DOHH2 (cell line): ENCODE measurements around the gene DENND6B.

Experiments used
- H3F3A ChIP-seq: fragments of 200-600 bp; sonication (generic), shearing (Covaris generic); 2 replicates; pipeline ENCODE4 v1.6.0; 2016; ENCODE audit warnings: antibody characterized with exemption, mild to moderate bottlenecking; ENCODE audit not compliant: control insufficient read depth, insufficient read depth
- H3K27ac ChIP-seq: fragments of 200-600 bp; sonication (generic); 2 replicates; pipeline ENCODE4 v1.5.1; 2014; ENCODE audit warnings: low read depth, mild to moderate bottlenecking, low read length, moderate library complexity
- H3K27me3 ChIP-seq: fragments of 200-600 bp; sonication (generic); 2 replicates; pipeline ENCODE4 v1.6.1; 2014; ENCODE audit warnings: mild to moderate bottlenecking, low read length, mixed read lengths; ENCODE audit not compliant: control insufficient read depth
- H3K36me3 ChIP-seq: fragments of 200-600 bp; sonication (generic); 2 replicates; pipeline ENCODE4 v1.6.1; 2014; ENCODE audit warnings: mild to moderate bottlenecking, low read length, moderate library complexity, mixed read lengths; ENCODE audit not compliant: control insufficient read depth
- H3K4me1 ChIP-seq: fragments of 200-600 bp; sonication (generic); 2 replicates; pipeline ENCODE4 v1.6.1; 2014; ENCODE audit warnings: mild to moderate bottlenecking, low read length, mixed read lengths; ENCODE audit not compliant: control insufficient read depth
- H3K4me2 ChIP-seq: fragments of 200-600 bp; sonication (generic); 2 replicates; pipeline ENCODE4 v1.6.0; 2014; ENCODE audit warnings: mild to moderate bottlenecking, low read length, moderate library complexity
- H3K4me3 ChIP-seq: fragments of 200-600 bp; sonication (generic); 2 replicates; pipeline ENCODE4 v1.5.1; 2014; ENCODE audit warnings: mild to moderate bottlenecking, low read length, mixed read lengths
- H3K79me2 ChIP-seq: fragments of 200-600 bp; sonication (generic); 2 replicates; pipeline ENCODE4 v1.6.1; 2014; ENCODE audit warnings: mild to moderate bottlenecking, low read length, mixed read lengths; ENCODE audit not compliant: control insufficient read depth
- H3K9me2 ChIP-seq: fragments of 200-600 bp; sonication (generic); replicated peaks from 2 replicates; pipeline ENCODE4 v1.6.1; 2014; ENCODE audit warnings: mild to moderate bottlenecking, low read length, mixed read lengths; ENCODE audit not compliant: control insufficient read depth
- H3K9me3 ChIP-seq: fragments of 200-600 bp; sonication (generic); 2 replicates; pipeline ENCODE4 v1.6.1; 2014; ENCODE audit warnings: antibody characterized with exemption, low read length, mixed read lengths; ENCODE audit not compliant: control insufficient read depth, insufficient read depth
- H4K20me1 ChIP-seq: fragments of 200-600 bp; sonication (generic); 2 replicates; pipeline ENCODE4 v1.6.0; 2014; ENCODE audit warnings: low read depth, mild to moderate bottlenecking, antibody characterized with exemption, low read length, moderate library complexity; ENCODE audit not compliant: control insufficient read depth, insufficient read depth
- CTCF ChIP-seq: fragments of 200-600 bp; sonication (generic); IDR thresholded peaks from one replicate; pipeline ENCODE4 v1.5.1; 2014; ENCODE audit warnings: antibody characterized with exemption, mild to moderate bottlenecking, low read depth, low read length; ENCODE audit not compliant: poor library complexity, severe bottlenecking
- EZH2phosphoT487 ChIP-seq: fragments of 200-600 bp; sonication (generic); IDR thresholded peaks from 2 replicates; pipeline ENCODE4 v1.6.1; 2017; ENCODE audit warnings: borderline replicate concordance, mild to moderate bottlenecking, antibody characterized with exemption, low read length, moderate library complexity, mixed read lengths

DENND6B gene

GRCh38 chr22:50298266-50298637 lies 28.6 kb downstream of the DENND6B start:
- H3K4me1 ChIP-seq = peaks cover 99% of the 10 kb centered on the region
- no peaks in the 10 kb centered on the region for H3K9me3 ChIP-seq
- H4K20me1 ChIP-seq = peaks cover 11% of the 10 kb centered on the region; the same call in 1 of the 2 replicates
- H3K9me2 ChIP-seq = no peaks in the 10 kb centered on the region
- TF ChIP-seq EZH2phosphoT487 (no peak), CTCF (no peak)
- H3K79me2 ChIP-seq = peaks cover 99% of the 10 kb centered on the region
- H3K27me3 ChIP-seq = no peaks in the 10 kb centered on the region
- H3K4me3 ChIP-seq = peak overlapping the region; percentile 46; the same call in 1 of the 2 replicates
- H3F3A ChIP-seq = peaks cover 17% of the 10 kb centered on the region
- peaks cover 32% of the 10 kb centered on the region for H3K36me3 ChIP-seq
- H3K4me2 ChIP-seq = peak overlapping the region; percentile 99
- H3K27ac ChIP-seq = peak overlapping the region; percentile 47

- H3K9me2 ChIP-seq = no peaks in the 10 kb centered on the region
- peaks cover 27% of the 10 kb centered on the region for H3K36me3 ChIP-seq
- TF ChIP-seq EZH2phosphoT487 (no peak), CTCF (no peak)
- no peaks in the 10 kb centered on the region for H3K9me3 ChIP-seq
- H4K20me1 ChIP-seq = peaks cover 11% of the 10 kb centered on the region; the same call in 1 of the 2 replicates
- peak overlapping the region; percentile 75 for H3K27ac ChIP-seq
- H3K27me3 ChIP-seq = no peaks in the 10 kb centered on the region
- H3K4me1 ChIP-seq = peaks cover 99% of the 10 kb centered on the region
- H3F3A ChIP-seq = peaks cover 13% of the 10 kb centered on the region
- peaks cover 99% of the 10 kb centered on the region for H3K79me2 ChIP-seq
- peak overlapping the region; percentile 99 for H3K4me2 ChIP-seq
- H3K4me3 ChIP-seq = 0 out of 2 replicates have a peak overlapping the region, but pooled peaks have one; percentile 62
These were observed 29.1 kb downstream of the DENND6B start for GRCh38 chr22:50297510-50298265.

GRCh38 chr22:50296658-50297490 lies 29.9 kb downstream of the DENND6B start:
- peaks cover 99% of the 10 kb centered on the region for H3K4me1 ChIP-seq
- H3F3A ChIP-seq = peaks cover 13% of the 10 kb centered on the region

More at GRCh38 chr22:50296658-50297490, 29.9 kb downstream of the DENND6B start:
- H3K27me3 ChIP-seq = no peaks in the 10 kb centered on the region
- peaks cover 11% of the 10 kb centered on the region; the same call in 1 of the 2 replicates for H4K20me1 ChIP-seq
- no peaks in the 10 kb centered on the region for H3K9me3 ChIP-seq
- H3K27ac ChIP-seq = peak overlapping the region; percentile 75
- peaks cover 98% of the 10 kb centered on the region for H3K79me2 ChIP-seq
- H3K36me3 ChIP-seq = peaks cover 24% of the 10 kb centered on the region
- peak overlapping the region; percentile 62 for H3K4me3 ChIP-seq
- H3K9me2 ChIP-seq = no peaks in the 10 kb centered on the region
- TF ChIP-seq EZH2phosphoT487 (no peak), CTCF (no peak)
- peak overlapping the region; percentile 99 for H3K4me2 ChIP-seq
